Measurements from ENCODE around the gene ACOT7. TPM values are rescaled to one million over a fixed set of nuclear protein-coding genes. Genes with fewer than 3 reads are reported as not detected.
"Not testable (repeated sequence)": the region's sequence is repeated elsewhere in the genome, so short reads cannot be mapped to it uniquely, and the experiment has no call there.

The ACOT7 gene
- total and polyA plus RNA-seq, 2 of the 13 experiments (the other 11 are each of a cell fraction or from before 2014, with no cell fraction given): 33.0 to 55.8 TPM

DNA sequence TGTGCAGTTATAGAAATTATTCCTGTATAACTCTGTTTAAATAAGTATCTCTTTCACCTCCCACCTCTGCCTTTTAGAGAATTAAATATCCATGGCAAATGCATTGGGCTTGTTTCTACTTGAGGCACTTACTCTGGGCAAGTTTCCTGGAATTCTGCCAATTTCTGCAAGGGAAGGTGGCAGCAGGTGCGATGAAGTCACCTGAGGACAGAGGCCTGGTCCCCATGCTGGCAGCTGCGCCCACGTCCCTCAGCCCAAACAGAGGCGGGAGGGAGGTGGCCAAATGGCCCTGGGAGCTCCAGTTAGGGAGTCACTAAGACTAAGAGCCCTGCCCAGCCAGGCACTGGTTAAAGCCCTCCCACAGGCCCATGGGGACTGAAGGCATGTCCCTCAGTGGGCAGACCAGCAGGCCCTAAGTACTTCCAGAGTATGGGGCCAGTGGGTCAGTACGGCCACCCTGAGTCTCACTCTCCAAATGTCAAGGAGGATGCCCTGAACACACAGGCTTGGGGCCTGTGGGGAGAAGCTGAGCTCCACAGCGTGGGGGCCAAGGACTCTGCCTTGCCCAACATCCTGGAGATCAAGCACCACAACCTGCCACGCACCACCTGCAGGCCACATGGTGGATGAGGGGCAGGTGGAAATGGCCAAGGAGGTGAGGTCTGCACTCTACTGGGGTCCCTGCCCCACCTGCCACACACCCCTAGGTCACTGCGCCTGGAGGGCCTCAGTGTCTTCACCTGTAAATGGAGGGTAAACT, 19.4 kb downstream of the ACOT7 start:
- POLR2A ChIA-PET: no interaction called here
- CTCF ChIA-PET (ENCODE audit: low intra/inter-chr PET ratio, low total read pairs): no interaction called here

DNA sequence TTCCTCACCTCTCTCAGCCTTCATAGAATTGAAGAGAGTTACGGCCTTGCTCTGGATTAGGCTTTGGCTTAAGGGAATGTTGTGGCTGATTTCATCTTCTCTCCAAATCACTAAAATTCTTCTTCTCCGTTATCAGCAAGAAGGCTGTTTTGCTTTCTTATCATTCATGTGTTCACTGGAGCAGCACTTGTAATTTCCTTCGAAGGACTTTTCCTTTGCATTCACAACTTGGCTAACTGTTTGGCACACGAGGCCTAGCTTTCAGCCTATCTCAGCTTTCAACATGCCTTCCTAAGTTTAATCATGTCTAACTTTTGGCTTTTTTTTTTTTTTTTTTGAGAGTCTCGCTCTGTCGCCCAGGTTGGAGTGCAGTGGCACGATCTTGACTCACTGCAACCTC, 21.3 kb downstream of the ACOT7 start:
- H2AFZ ChIP-seq (ENCODE audit: low read length); H4K20me1 ChIP-seq (ENCODE audit: insufficient read depth, low read length); CTCF ChIA-PET (ENCODE audit: low intra/inter-chr PET ratio, low total read pairs); H3K36me3 ChIP-seq (replicated peaks in 1 of 2; ENCODE audit: control insufficient read depth in 1 of 2, insufficient read depth in 2 of 2, low read length in 2 of 2); H3K9me3 ChIP-seq (ENCODE audit: low read length); H3K27ac ChIP-seq (ENCODE audit: extremely low read length, insufficient read depth, low read length); H3K4me3 ChIP-seq (replicated peaks in 1 of 3; ENCODE audit: insufficient read depth in 1 of 3, low read depth in 2 of 3, low read length in 3 of 3); H3K4me2 ChIP-seq (ENCODE audit: low read depth, low read length); POLR2A ChIA-PET; H3K9ac ChIP-seq (ENCODE audit: insufficient read depth, low read depth, low read length); intact Hi-C loops (cut with micrococcal nuclease; ENCODE audit: unreplicated experiment); FAIRE-seq; ATAC-seq; BruUV-seq (replicated peaks); H3K79me2 ChIP-seq (ENCODE audit: insufficient read depth, low read length); H3K27me3 ChIP-seq (ENCODE audit: control insufficient read depth in 1 of 2, insufficient read depth in 2 of 2, low read length in 2 of 2); DNase-seq (ENCODE audit: low spot score); in situ Hi-C loops (cut with HindIII; ENCODE audit: extremely low pct_ligation_motif_present, low pct_unique_long_range_greater_than_20kb): not testable (repeated sequence)
- WGBS (ENCODE audit: low lambda C conversion rate): 94% methylated on average over 7 of the region's 7 CpGs
- H3K4me1 ChIP-seq (ENCODE audit: insufficient read depth, low read length): peaks cover 13% of the 10 kb centered on the region

More for the DNA sequence above, 19.4 kb downstream of the ACOT7 start:
- Histone ChIP-seq H3K4me2 (ENCODE audit: low read depth, low read length) (no peak overlapping the region), H3K9me3 (ENCODE audit: low read length) (no peaks in the 10 kb centered on the region), H3K36me3 (replicated peaks in 1 of 2; ENCODE audit: control insufficient read depth in 1 of 2, insufficient read depth in 2 of 2, low read length in 2 of 2) (no peaks in the 10 kb centered on the region), H2AFZ (ENCODE audit: low read length) (no peak overlapping the region), H3K27ac (ENCODE audit: extremely low read length, insufficient read depth, low read length) (no peak overlapping the region), H3K79me2 (ENCODE audit: insufficient read depth, low read length) (peaks cover 10% of the 10 kb centered on the region), H4K20me1 (ENCODE audit: insufficient read depth, low read length) (0 out of 2 replicates have a peak, but pooled peaks cover 4% of the 10 kb centered on the region), H3K9ac (ENCODE audit: insufficient read depth, low read depth, low read length) (no peak overlapping the region), H3K4me3 (replicated peaks in 1 of 3; ENCODE audit: insufficient read depth in 1 of 3, low read depth in 2 of 3, low read length in 3 of 3) (no peak overlapping the region), H3K4me1 (ENCODE audit: insufficient read depth, low read length) (peaks cover 20% of the 10 kb centered on the region), H3K27me3 (ENCODE audit: control insufficient read depth in 1 of 2, insufficient read depth in 2 of 2, low read length in 2 of 2) (no peaks in the 10 kb centered on the region)
- FAIRE-seq (no peak), DNase-seq (ENCODE audit: low spot score) (no peak), ATAC-seq (no peak)
- intact Hi-C loops (cut with micrococcal nuclease; ENCODE audit: unreplicated experiment): no loop called here
- in situ Hi-C loops (cut with HindIII; ENCODE audit: extremely low pct_ligation_motif_present, low pct_unique_long_range_greater_than_20kb): no loop called here
- no TSS peak for BruUV-seq (replicated peaks)
- TF ChIP-seq ZNF234 (CRISPR knock-in tag; conservative IDR thresholded peaks at IDR 0.05) (no peak), RELA (CRISPR knock-in tag; IDR thresholded peaks at IDR 0.05) (no peak), ZNF446 (CRISPR knock-in tag; IDR thresholded peaks at IDR 0.05) (no peak), CBFB (CRISPR knock-in tag; IDR thresholded peaks at IDR 0.05) (no peak), BHLHE40 (IDR thresholded peaks at IDR 0.05; ENCODE audit: low read length) (no peak)
- WGBS (ENCODE audit: low lambda C conversion rate): 94% methylated on average over 5 of the region's 8 CpGs

Measured in HepG2 (cell line).